HG03025 (cell line): ENCODE measurements around the gene TMED6.

ENCODE experiments used
- ATAC-seq: cut with Tn5 transposase; IDR thresholded peaks from one replicate; pipeline ENCODE4 v1.9.1; 2021; ENCODE audit warnings: mild to moderate bottlenecking, moderate library complexity; ENCODE audit not compliant: unreplicated experiment, low FRiP score

The TMED6 gene

DNA sequence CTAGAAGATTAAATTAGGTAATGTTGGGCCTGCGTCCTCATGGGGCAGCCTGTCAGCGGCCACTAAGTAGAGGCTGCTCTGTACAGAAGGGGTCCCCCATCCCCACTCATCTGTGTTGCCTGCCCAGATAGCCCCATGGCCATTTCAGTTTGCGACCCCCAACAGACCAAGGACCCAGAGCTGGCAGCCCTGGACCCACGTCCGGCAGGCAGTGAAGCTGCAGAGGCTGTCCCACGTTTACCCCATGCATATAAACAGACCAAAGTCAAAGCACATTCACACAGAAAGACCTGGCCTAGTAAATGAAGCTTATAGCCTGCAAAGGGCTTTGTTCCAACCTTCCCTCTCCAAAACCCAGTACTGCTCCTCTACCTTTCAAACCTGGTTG, 25.8 kb downstream of the TMED6 start:
- ATAC-seq = no peak

DNA sequence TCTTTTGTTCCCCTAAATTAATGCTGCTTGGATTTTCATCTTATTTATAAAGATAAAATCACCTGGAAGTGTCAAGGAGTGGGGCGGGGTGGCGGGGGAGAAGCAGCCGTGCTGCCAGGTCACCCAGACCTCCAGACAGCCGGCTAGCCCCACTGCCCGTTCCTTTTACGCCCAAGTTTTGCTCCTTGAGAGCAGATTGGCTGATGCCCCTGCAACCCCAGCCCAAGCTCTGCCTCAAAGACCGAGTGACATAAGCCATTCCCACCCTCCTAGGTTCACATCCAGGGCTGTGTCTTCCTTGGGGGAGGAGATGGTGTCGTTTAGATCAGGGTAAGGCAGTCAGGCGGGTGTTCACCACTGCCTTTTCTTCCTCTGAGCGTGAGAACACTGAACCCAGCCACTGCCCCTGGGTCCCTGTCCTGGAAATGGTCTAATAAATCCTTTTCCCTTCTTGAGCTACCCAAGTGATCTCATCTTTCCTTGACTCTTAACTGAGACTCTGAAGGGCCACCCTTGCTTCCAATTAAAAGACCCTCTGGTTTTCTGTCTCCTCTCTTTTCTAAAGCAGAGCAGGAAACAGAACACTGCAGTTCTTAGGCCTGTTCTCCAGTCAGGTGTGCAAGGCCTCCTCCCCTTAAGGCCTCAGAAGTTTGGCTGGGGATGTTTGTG, 26.9 kb downstream of the TMED6 start:
- ATAC-seq = no peak

DNA sequence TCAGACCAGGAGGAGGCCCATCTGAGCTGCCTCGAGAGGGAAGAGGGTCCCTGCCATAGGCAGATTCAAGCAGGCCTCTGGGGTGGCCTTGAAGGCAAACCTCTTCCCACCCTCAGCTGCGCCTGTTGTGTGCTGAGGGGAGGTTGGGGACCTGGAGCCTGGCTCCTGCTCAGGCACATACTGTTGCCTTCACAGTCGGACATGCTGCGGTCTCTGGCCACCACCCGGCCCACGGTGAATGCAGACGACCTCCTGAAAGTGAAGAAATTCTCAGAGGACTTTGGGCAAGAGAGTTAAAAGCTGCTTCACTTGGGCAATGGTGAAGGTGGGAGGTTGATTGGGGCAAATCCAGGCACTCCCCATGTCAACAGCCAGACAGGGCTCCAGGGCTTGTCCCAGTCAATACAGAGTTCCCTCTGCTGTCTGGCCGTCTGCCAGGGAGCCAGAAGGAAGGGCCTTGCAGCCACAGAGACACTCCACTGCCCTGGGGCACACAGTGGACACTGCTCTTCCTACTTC, 27.5 kb downstream of the TMED6 start:
- ATAC-seq = no peak

DNA sequence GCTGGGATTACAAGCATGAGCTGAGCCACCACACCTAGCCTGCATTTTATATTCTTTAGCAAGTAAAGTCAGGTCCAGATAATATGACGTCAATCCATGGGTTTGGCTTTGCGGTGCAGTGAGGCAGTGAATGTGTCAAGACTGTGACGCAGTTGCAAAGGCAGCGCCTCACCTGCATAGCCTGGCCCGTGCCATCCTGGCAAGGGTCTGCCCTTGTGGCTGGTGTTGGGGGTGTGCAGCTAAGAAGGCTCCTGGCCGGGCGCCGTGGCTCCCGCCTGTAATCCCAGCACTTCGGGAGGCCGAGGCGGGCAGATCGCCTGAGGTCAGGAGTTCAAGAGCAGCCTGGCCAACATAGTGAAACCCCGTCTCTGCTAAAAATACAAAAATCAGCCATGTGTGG, 28.2 kb downstream of the TMED6 start:
- no peak for ATAC-seq

DNA sequence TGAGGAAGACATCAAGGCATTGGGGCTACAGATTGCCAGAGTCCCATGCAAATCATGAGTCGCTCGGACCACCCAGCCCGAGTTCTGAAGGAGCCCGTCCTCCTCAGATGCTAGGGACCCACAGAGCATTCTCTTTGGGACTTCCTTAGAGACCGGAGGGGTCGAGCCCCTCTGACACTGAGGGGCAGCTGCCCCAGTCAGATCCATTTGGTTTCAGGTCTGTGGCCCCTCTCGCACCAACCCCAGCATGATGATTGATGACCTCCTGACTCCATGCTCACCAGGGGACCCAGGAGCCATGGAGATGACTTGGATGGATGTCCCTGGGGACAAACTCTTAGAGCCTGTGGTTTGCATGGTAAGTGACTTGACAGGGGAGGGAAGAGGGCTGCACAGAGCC, 29.2 kb downstream of the TMED6 start:
- no peak for ATAC-seq

DNA sequence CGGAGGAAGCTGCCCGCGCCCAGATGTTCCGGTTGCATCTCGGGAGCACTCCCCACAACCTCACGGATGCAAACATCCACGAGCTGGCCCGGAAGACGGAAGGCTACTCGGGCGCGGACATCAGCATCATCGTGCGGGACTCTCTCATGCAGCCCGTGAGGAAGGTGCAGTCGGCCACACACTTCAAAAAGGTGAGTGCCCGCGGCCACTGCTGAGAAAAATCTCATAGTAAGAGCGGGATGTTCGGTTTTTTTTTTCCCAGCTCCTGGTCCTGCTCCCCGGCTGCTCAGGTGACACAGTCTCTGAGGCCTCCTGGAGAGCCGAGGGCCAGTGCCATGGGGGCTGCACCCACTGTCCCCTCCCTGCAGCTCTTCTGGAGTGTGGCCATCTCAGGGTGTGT, 30.5 kb downstream of the TMED6 start:
- ATAC-seq = no peak

DNA sequence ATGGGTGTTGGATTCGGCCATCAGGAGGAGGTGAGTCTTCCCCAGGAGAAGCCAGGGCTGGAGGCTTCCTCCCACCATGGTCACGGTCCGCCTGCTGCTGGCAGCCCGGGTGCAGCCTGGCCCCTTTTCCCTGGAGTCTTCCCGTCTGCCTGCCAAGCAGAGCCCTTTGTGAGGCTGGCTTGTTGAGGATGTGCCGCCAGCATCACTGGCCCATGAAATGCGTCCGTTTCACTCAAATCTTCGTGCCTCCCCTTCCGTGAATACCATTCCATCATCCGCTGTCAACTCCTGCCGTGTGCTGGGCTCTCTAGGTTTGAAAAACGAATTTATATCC, 30.9 kb downstream of the TMED6 start:
- no peak for ATAC-seq

DNA sequence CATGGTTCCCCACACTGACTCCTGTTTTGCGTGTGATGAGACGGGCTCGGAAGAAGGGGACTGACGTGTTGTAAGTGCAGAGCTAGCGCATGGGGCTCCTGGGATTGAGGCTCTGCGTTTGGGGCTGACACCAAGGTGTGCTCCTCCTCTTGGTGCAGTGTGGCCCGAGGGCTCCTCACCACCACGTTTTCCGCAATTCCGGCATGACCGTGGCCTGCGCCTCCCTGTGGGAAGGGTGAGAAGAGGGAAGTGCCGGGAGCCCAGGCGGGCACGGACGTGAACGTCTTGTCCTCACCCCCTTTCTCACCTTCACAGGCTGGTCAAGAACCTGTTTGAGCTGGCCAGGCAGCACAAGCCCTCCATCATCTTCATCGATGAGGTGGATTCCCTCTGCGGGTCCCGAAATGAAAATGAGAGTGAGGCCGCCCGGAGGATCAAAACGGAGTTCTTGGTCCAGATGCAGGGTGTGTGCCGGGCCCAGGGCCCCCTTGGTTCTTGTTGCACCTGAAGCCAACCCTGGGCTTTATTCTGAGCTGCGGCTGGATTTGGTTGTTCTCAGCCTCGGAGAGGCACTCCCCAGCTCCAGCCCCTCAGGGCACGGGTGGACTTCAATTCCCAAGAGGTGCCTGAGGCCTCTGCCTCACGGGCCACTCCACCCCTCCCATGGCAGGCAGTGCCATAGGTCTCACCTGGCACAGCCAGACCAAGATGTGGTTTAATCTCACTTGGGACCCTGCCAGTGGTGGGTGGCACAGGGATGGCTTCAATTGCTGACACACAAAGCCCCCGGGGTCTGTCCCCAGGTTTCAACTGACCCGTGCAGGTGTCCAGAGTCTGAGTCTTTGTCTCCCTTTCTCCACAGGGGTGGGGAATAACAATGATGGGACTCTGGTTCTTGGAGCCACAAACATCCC, 31.5 kb downstream of the TMED6 start:
- no peak for ATAC-seq

DNA sequence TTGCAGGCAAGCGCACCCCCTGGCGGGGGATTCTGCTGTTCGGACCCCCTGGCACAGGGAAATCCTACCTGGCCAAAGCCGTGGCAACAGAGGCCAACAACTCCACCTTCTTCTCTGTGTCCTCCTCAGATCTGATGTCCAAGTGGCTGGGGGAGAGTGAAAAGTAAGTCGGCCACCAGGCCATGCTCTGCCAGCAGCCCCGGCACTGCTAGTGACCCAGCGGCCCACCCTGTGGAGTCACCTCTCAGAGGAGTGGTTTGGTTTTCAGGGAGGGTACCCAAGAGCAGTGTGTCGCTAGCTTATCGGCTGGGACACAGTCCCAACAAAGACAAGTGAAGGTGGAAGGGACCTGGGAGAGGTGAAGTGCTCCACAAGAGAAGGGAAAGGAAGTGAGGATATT, 32.2 kb downstream of the TMED6 start:
- ATAC-seq = no peak

DNA sequence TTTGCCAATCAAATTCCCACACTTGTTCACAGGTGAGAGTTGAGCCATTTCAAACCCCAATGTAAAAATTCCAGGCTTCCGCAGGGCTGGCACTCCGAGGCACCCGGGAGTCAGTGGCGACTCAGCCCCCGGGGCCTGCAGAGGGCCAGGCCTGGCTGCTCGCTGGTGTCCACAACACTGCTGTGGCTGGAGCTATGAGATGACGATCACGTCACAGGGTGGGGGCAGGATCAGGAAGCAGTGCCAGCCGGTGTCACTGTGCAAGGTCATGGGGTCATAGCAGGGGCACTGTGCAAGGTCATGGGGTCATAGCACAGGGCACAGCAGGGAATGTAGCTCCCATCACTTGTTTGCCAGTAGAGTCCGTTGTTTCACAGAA, 32.7 kb downstream of the TMED6 start:
- no peak for ATAC-seq

DNA sequence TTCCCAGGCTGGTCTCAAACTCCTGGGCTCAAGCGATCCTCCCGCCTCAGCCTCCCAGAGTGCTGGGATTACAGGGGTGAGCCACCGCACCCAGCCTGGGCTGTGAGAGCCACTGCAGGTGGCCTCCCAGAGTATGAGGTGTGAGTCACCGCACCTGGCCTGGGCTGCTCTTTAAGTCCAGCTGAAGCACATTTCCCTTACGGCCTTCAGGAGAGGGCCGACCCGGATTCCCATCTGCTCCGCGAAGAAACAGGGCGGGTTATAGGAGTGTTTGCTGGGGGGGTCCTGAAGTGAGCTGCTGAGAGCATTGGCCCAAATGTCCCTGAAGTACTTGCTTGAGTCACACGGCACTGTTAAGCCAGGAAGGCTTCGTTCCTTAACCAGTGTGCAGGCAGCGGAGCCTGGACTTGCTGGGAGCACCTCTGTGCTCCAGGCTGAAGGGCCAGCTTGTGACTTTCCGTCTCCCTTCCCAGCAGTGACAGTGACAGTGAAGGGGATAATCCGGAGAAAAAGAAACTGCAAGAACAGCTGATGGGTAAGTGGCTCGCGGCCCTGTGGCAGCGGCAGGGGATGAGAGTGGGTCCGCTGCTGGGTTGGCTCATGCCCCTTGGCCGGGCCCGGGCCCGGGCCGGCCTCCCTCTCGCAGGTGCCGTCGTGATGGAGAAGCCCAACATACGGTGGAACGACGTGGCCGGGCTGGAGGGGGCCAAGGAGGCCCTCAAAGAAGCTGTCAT, 33.2 kb downstream of the TMED6 start:
- ATAC-seq = no peak

DNA sequence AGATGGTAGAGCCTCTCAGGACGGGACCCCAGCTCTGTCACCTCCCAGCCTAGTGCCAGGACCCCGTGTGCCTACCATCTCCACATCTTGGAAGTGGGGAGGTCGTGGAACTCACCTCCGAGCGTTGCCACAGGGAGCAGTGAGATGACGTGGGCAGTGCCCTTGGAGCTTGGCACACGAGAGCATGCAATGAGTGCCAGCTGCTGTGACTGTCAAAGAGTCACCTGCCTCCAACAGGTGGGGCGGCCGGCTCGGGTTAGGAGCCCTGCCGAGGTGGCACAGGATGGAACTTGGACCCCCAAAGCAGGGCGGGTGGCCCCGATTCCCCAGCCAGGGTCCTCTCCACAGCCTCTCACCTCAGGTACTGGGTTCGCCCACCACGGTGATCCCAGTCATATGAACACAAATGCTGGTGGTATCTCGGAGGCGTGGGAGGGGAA, 35.0 kb downstream of the TMED6 start:
- no peak for ATAC-seq

DNA sequence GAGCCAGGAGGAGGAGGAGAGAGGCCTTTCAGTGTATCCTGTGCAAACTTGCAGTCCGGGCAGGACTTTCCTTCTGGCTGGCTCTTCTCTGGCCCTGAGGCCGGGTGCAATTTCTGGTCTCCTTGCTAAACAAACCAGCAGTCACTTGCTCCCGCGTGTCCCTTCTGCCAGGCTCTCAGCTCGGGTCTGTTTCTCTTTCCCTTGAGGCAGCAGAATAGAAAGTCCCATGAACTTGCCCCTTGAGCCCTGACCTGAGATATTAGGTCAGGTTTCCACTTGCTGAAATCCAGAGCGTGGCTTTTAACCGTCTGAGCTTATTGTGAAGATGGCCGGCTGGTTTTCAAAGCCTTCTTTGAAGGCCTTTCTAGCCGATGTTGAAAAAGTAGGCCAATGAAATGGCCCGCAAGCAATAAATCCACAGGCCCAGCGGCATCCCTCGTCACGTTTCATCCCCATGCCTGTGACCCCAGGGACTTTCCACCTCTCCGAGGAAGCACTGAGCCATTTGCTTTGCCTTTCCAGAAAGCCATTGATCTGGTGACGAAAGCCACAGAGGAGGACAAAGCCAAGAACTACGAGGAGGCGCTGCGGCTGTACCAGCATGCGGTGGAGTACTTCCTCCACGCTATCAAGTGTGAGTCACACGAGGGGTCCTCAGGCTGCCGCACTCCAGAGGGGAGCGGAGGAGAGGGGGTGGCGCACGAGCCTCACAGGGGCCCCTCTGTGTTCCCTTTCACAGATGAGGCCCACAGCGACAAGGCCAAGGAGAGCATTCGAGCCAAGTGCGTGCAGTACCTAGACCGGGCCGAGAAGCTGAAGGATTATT, 35.9 kb downstream of the TMED6 start:
- no peak for ATAC-seq

DNA sequence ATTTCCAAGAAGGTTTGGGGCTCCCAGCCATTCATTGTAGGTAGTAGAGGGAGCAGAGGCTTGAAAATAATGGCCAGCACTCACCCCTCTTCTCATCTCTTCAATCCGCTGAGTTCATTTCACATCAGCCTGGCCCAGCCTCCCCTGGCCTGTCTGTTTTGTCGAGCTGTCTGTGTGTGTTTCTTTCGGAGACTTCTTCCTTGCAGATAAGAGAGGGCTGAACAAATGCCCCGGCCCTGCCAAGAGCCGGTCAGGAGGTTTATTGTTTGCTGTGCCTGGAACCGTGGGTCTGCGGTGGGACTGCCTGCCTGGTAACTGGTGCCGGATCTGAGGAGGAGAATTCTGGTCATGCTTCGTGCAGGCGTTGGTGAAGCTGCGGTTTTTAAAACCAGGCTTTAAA, 37.1 kb downstream of the TMED6 start:
- ATAC-seq = no peak

DNA sequence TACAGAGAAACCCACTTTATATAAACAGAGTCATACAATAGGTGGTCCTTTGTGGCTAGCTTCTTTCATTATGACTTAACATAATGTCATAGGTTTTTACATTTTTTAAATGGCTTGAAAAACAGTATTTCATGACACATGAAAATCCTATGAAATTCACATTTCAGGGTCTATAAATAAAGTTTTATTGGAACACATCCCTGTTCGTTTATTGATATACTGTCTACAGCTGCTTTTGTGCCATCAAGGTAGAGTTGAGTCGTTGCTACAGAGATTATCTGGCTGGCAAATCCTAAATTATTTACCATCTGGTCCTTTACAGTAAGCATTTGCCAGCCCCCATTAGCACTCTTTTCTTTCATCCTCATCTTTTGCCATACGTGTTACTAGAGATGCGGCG, 38.1 kb downstream of the TMED6 start:
- ATAC-seq = no peak

DNA sequence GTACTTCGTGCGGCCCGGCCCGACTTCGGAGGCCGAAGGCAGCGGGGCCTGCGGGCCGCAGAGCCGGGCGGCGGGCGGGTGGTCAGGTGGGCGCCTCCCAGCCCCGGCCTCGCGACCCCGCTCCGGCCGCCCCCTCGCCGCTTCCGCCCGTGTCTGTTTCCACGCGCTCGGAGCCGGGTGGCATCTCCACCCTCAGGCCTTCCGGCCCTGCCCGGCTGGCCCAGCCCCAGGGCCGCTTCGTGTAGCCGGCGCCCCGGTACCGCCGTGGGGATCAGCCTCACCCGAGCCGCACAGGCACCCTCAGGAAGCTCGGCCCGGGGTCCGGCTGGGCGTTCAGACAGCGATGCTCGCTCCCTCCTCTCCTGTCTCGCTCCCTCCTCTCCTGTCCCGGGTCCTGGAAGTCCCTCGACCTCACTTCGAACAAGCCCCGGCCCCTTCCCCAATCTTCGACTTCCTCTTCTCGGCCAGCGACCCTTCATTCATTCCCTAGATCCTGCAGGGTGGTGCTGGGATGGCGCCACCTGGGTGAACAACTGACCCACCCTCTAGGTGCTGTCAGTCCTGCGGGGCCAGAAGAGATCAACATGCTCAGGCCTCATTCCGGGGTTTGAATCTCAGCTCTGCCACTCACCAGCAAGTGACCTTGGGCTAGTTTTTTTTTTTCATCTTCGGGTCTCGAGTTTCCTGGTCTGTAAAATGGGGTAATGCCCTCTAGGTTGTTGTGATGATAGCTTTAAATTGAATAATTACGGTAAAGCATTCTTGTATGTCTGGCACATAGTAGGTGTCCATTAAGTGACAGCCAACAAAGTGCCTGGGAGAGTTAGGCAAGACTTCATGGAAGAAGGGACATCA, 39.8 kb downstream of the TMED6 start:
- peak; percentile 48 for ATAC-seq

DNA sequence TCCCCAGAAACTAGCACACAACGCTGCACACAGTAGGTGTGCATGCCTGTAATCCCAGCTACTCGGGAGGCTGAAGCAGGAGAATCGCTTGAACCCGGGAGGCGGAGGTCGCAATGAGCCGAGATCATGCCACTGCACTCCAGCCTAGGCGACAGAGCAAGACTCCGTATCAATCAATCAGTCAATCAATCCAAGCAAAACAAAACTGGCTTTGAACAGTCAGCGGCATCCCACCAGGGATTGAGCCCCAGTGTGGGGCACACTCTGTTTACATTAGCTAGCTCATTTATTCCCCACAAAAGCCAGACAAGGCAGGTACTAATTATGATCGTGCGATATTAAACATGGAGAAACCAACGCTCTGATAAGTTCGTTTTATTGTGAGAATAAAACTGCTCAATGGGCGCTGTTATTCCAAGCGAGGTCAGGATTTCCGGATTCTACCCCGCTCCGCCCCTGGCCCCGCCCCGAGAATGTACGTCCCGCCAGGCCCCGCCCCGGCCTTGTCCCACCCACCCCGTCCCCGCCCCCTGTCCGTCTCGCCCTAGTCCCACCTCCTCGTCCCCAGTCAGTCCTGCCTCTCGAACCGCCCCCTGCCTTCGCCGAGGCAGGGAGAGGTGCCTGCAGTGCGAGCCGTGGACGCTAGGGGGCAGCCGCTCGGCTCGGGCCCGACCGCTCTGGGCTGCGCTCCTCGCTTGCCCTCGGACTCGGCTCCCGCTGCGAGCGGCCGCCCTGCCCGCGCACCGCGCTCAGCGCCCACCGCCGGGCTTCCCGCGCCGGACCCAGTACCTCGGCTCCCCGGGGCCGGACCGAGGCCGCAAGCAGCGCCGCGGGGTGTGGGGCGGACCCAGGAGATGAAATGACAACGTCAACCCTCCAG, 40.7 kb downstream of the TMED6 start, which contains the start of gene VPS4A:
VPS4A (plus strand) TSS at position 698 of the 880 bp plus-strand sequence; CDS start at position 860, 162 bp downstream.
- ATAC-seq = peak; percentile 91

DNA sequence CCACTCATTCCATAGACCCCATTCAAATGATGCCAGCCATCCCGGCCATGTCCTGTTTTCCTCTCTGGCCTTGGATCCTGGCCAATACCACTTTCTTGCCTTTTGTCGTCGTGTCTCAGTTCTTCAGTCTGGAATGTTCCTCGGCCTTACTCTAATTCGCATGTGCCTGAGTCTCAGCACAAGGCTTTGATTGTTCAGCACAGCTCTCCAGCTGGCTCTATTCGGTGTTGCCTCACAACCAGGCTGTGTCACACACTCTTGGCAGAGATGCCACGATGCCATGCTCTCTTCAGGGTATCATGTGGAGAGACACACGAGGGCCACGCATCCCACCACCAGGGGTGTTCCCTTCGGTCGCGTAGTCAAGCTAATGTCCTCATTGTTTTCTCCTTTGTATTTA, 42.3 kb downstream of the TMED6 start:
- no peak for ATAC-seq
